ENCODE results near the gene QKI.

- TF ChIP-seq, protein P1, sequence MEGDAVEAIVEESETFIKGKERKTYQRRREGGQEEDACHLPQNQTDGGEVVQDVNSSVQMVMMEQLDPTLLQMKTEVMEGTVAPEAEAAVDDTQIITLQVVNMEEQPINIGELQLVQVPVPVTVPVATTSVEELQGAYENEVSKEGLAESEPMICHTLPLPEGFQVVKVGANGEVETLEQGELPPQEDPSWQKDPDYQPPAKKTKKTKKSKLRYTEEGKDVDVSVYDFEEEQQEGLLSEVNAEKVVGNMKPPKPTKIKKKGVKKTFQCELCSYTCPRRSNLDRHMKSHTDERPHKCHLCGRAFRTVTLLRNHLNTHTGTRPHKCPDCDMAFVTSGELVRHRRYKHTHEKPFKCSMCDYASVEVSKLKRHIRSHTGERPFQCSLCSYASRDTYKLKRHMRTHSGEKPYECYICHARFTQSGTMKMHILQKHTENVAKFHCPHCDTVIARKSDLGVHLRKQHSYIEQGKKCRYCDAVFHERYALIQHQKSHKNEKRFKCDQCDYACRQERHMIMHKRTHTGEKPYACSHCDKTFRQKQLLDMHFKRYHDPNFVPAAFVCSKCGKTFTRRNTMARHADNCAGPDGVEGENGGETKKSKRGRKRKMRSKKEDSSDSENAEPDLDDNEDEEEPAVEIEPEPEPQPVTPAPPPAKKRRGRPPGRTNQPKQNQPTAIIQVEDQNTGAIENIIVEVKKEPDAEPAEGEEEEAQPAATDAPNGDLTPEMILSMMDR (IDR thresholded peaks at IDR 0.05) = no peak
- no peak for TF ChIP-seq POLR2AphosphoS5 (IDR thresholded peaks at IDR 0.05)
These were observed 45.8 kb downstream of the QKI start for GRCh38 chr6:163460307-163460782.

Data from prostate gland (tissue), 2 donors.